Germinal center (tissue), 1 donor: ENCODE results near the gene TMEM143.
A peak's percentile ranks its signal among the peaks of the same experiment; 100 is the strongest.
"Not testable (repeated sequence)": the region's sequence is repeated elsewhere in the genome, so short reads cannot be mapped to it uniquely, and the experiment has no call there.

Source experiments
- DNase-seq: peaks from one replicate; pipeline ENCODE4 v3.0.0; 2012; ENCODE audit warnings: mixed read lengths, low spot score

The TMEM143 gene

DNA sequence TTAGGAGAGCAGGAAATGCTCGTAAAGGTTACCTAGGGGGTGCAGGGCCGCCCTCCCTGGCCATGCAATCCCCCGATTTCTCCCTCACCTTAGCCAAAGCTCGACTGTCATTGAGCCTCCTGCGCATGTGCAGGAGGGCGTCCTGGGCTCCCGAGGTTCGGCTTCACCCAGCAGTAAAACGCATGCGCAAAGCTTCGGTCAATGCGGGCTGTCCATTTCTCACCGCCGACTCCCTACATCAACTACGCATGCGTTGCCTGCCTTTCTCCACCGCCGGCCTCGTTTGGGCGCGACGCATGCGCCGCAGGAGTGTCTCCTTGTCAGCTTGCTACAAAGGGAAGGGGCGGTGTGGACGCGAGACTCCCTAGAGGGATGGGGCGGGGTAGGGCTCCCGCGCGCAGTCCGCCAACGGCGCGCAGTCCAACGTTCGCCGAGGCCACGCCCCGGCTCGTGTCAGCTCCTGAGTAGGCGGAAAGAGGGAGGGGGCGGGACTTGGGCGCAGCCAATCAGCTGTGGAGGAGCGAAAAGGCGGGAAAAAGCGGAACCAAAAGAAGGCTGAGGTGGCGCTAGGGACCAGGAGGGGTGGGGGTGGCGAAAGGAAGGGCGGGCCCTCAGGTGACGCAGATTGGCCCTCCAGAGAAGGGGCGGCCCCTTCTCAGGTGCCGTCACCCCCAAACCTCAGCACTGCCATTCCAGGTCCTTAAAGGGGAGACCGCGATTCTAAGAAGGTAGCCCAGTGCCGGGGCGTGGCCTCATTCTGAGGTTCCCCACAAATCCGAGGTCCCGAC lies at the start of gene TMEM143, which contains the start of gene SYNGR4:
Gene TMEM143, minus strand, starts transcription at position 131 of the 788 bp plus-strand sequence. Its CDS starts 20 bp downstream, at position 111.
Gene SYNGR4, plus strand, starts transcription at position 558 of the 788 bp plus-strand sequence. CDS start 1,476 bp downstream, outside the sequence.
- DNase-seq = peak; percentile 99

GRCh38 chr19:48405850-48406249 lies 42.1 kb upstream of the TMEM143 start:
- DNase-seq = no peak

GRCh38 chr19:48405010-48405659 lies 41.4 kb upstream of the TMEM143 start:
- no peak for DNase-seq

GRCh38 chr19:48403606-48404005 lies 39.9 kb upstream of the TMEM143 start:
- peak; percentile 72 for DNase-seq

DNA sequence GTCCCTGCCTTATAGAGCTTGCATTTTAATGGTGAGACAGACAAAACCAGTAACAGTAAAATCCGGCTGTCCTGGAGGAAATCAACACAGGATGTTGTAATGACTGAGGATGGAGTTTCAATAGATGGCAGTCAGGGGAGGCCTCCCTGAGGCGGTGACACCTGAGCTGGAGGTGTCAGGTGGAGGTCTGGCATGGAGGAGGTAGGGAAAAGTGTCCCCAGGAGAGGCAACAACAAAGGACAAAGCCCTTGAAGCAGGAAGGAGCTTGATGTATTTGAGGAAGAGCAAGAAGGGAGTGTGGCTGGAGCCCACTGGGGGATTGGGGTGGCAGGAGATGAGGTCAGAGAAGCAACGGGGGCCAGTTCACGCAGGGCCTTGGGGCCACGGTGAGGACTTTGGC lies 37.5 kb upstream of the TMEM143 start:
- DNase-seq = no peak

DNA sequence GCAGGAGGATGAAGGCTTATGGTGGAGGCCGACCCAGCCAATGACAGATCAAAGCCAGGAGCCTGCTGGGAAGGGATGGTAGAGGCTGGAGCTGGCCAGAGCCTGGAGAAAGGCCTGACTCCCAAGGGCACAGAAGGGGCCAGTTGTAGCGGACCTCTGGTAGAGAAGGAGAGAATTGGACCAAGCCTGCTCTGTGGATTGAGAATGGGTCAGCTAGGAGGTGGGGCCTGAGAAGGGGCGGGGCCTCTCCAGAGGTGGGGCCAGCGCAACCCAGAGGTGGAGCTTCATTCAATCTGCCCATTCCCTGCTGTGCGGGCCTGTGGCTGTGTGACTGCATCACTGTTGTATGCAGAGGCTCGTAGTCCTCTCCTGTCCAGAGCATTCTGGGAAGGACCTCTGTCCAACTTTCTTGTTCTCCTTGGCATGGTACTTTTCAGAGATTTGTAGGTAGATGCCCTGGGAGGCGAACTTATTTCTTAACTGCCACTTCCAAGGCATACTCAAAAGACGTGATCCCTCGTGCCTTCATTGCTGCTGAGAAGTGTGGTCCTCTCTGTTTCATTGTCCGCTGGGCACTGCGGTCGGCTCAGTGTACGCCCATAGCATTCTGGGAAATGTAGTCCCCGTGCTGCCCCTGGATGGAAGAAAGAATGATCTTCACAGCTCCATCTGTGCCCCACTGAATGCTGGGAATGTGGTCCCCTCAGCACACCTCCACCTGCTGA lies 36.4 kb upstream of the TMEM143 start:
- DNase-seq = no peak

- peak; percentile 91 for DNase-seq
These were observed 34.9 kb upstream of the TMEM143 start for GRCh38 chr19:48398375-48399235.

DNA sequence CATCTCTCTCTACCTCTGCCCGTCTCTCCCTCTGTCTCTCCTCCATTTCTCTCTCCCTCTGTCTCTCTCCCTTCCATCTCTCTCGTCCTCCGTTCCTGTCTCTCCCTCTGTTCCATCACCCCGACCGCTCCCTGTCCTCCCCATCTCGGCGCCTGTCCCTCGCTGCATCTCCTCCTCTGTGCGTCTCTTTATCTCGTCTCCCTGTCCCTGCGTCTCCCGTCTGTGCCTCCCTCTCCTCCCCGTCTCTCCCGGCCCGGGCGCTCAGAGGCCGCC lies 34.3 kb upstream of the TMEM143 start:
- no peak for DNase-seq

GRCh38 chr19:48397263-48398101 lies 33.7 kb upstream of the TMEM143 start:
- no peak for DNase-seq

DNA sequence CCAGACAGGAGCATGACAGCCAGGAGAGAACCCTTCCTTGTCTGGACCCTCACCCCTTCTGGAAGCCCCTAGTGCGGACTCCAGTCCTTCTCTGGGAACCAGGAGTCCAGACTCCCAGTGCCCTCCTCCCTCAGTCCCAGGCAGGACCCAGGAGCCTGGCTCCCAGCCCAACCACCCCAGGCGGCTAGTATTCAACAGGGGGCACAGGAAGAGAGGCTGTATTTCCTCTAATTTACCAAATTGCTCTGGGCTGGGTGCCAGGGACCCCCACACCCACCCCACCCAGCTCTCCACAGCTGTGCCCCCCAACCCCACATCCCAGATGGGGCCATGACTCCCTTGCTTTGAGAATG lies 33.1 kb upstream of the TMEM143 start:
- no peak for DNase-seq

GRCh38 chr19:48396016-48396823 lies 32.5 kb upstream of the TMEM143 start:
- no peak for DNase-seq

DNA sequence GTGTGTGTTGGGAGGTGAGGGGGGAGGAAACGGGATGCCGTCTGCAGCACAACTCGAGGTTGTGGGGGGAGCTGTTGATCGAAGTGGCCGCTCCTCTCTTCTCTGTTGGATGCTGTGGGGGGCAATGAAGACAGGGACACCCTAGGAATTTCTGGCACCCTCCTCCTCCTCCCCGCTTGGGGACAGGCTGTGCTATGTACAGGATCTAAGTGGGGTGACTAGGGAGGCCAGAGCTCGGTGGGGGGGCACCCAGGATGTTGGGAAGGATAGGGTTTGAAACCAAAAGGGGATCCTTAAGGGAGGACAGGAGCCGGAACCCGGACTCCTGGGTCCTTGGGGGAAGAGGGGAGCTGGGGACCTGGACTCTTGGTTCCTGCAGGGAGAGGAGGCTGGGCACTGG lies 31.8 kb upstream of the TMEM143 start:
- no peak for DNase-seq

GRCh38 chr19:48395170-48395455 lies 31.4 kb upstream of the TMEM143 start:
- no peak for DNase-seq

DNA sequence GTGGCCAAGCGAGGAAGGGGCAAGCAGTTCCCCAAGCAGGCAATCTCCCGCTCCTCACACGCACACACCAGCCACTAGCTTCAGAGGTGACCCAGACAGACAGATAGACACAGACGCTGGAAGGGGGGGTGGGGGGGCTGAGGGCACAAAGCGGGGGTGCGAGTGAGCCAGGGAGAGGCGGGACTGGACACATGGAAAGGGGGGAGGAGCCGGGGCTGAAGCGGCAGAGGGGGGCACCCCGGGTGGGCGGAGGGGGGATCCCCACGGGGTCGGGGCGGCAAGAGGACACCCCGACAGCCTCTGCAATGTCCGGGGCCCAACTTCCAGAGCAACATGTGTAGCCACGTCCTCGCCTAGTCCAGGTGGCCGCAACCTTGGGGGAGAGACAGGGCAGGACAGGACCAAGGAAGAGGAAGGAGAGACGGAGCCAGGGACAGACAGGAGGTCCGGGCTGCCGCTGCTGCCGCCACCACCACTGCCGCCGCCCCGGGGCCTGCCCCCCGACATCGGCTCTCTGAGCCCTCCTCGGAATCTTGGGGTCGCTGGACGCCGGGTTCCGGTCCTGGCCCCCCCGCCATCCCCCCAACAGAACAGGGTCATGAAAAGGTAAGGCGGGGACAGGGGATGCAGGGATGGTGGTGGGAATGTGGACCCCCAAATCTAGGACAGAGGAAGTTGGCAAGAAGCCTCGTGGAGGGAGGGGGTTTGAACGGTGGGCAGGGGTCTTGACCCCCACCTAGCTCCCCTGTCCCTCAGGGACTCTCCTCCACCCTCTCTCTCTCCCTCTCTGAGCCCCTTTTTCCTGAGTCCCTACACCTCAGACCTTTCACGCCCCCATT lies 30.8 kb upstream of the TMEM143 start:
- DNase-seq = no peak

DNA sequence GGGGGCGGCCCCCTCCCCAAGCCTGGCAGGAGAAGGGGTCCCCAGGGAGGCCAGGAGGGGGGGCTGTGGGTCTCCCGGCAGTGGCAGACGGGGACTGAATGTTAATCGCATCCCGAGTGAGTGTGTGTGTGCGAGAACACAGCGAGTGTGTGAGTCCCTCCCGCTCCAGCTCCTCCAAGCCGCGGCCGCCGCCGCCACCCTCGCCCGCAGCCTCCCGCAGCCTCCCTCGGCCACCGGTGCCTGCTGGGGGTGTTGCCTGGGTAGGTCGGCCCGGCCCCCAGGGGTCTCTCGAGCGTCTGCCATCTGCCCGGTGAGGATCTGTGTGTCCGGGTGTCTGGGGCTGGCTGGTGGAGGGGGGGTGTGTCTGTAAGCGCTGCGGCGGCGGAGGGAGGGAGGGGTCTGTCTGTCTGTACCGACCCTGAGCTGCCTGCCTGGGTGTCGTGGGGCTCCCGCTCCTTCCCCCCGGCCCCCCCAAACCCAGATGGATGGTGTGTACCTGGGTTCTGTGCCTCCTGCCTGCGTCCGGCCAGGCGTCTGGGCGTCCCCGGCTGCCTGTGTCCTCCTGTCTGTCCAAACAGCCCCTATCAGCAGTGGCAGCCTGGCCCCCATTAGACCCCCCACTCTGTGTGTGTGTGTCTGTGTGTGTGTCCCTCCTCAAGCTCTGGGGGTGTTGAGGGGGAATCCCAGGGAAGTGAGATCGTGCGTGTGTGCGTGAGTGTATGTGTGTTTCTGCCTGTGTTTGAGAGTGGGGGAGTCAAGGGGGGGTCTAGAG lies 30.0 kb upstream of the TMEM143 start, which contains the start of gene GRIN2D:
Gene GRIN2D, plus strand, starts transcription at position 110 of the 772 bp plus-strand sequence. CDS start 4,725 bp downstream, outside the sequence.
- no peak for DNase-seq

GRCh38 chr19:48392860-48393558 lies 29.3 kb upstream of the TMEM143 start:
- no peak for DNase-seq

DNA sequence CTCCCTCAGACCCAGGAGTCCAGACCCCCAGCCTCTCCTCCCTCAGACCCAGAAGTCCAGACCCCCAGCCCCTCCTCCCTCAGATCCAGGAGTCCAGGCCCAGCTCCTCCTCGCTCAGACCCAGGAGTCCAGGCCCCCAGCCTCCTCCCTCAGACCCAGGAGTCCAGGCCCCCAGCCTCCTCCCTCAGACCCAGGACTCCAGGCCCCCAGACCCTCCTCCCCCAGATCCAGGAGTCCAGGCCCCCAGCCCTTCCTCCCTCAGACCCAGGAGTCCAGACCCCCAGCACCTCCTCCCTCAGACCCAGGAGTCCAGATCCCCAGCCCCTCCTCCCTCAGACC lies 28.2 kb upstream of the TMEM143 start:
- not testable (repeated sequence) for DNase-seq
